ENCODE measurements around the gene SPOCK2. TPM values are rescaled to one million over a fixed set of nuclear protein-coding genes. Genes with fewer than 3 reads are reported as not detected.

The SPOCK2 gene
- total and polyA plus RNA-seq, 2 of the 13 experiments (the other 11 are each of a cell fraction or from before 2014, with no cell fraction given) = 8.6 to 30.6 TPM

- TF ChIP-seq CHD4 (IDR thresholded peaks at IDR 0.05; ENCODE audit: borderline replicate concordance, low read length) (no peak), PPARG (CRISPR knock-in tag; conservative IDR thresholded peaks at IDR 0.05) (no peak), ZIK1 (CRISPR knock-in tag; IDR thresholded peaks at IDR 0.05; ENCODE audit: borderline replicate concordance, low read depth) (no peak)
Observed at GRCh38 chr10:72025832-72026231, 62.5 kb downstream of the SPOCK2 start (continued).

- Histone ChIP-seq H3K27me3 (ENCODE audit: control insufficient read depth in 1 of 2, insufficient read depth in 2 of 2, low read length in 2 of 2) (no peaks in the 10 kb centered on the region), H3K9me3 (ENCODE audit: low read length) (no peaks in the 10 kb centered on the region), H3K4me3 (replicated peaks in 1 of 3; ENCODE audit: insufficient read depth in 1 of 3, low read depth in 2 of 3, low read length in 3 of 3) (no peak overlapping the region), H3K4me1 (ENCODE audit: insufficient read depth, low read length) (peaks cover 84% of the 10 kb centered on the region), H4K20me1 (ENCODE audit: insufficient read depth, low read length) (no peaks in the 10 kb centered on the region), H3K79me2 (ENCODE audit: insufficient read depth, low read length) (peaks cover 4% of the 10 kb centered on the region), H3K9ac (ENCODE audit: insufficient read depth, low read depth, low read length) (no peak overlapping the region), H3K36me3 (replicated peaks in 1 of 2; ENCODE audit: control insufficient read depth in 1 of 2, insufficient read depth in 2 of 2, low read length in 2 of 2) (no peaks in the 10 kb centered on the region), H3K27ac (ENCODE audit: extremely low read length, insufficient read depth, low read length) (no peak overlapping the region), H3K4me2 (ENCODE audit: low read depth, low read length) (no peak overlapping the region), H2AFZ (ENCODE audit: low read length) (no peak overlapping the region)
- POLR2A ChIA-PET = interaction anchor here (1.3 kb wide), 2 partner anchors 38 to 49 kb away, joined by 3 to 4 read pairs; no protein-coding TSS in a partner anchor
- no peak for DNase-seq (ENCODE audit: low spot score)
- FAIRE-seq = no peak
- no TSS peak for BruUV-seq (replicated peaks)
- no peak for ATAC-seq
- TF ChIP-seq DMAP1 (CRISPR knock-in tag; IDR thresholded peaks at IDR 0.05) = no peak
- TF ChIP-seq HINFP (CRISPR knock-in tag; IDR thresholded peaks at IDR 0.05; ENCODE audit: low read depth) = no peak
- TF ChIP-seq NCOR1 (IDR thresholded peaks at IDR 0.05; ENCODE audit: borderline replicate concordance, low read length) = no peak
- TF ChIP-seq NPAS2 (CRISPR knock-in tag; IDR thresholded peaks at IDR 0.05; ENCODE audit: borderline replicate concordance) = no peak
- WGBS (ENCODE audit: low lambda C conversion rate) = 82% methylated on average over 8 of the region's 8 CpGs
- in situ Hi-C loops (cut with HindIII; ENCODE audit: extremely low pct_ligation_motif_present, low pct_unique_long_range_greater_than_20kb) (loop anchor here (25.0 kb wide), 1 partner anchor 688 kb away; no protein-coding TSS in a partner anchor), intact Hi-C loops (cut with micrococcal nuclease; ENCODE audit: unreplicated experiment) (no loop called here)
- CTCF ChIA-PET (ENCODE audit: low intra/inter-chr PET ratio, low total read pairs) = no interaction called here
Observed at GRCh38 chr10:72025400-72025799, 63.0 kb downstream of the SPOCK2 start.

Measured in HepG2 (cell line).